ENCODE measurements around the gene GPR18. TPM values are rescaled to one million over a fixed set of nuclear protein-coding genes. Genes with fewer than 3 reads are reported as not detected.

Gene GPR18
- polyA plus RNA-seq, 12 donors, result 0.12 to 0.98 (median 0.28) TPM; not detected in 6

GRCh38 chr13:99208845-99209527 lies 49.2 kb downstream of the GPR18 start:
- no peak for DNase-seq

GRCh38 chr13:99208185-99208584 lies 50.0 kb downstream of the GPR18 start:
- DNase-seq, result no peak

- DNase-seq, result no peak
Measured at GRCh38 chr13:99207511-99207910, 50.7 kb downstream of the GPR18 start.

- DNase-seq, result no peak
Measured at GRCh38 chr13:99206873-99207272, 51.3 kb downstream of the GPR18 start.

- DNase-seq, result no peak
Measured at GRCh38 chr13:99206226-99206625, 52.0 kb downstream of the GPR18 start.

GRCh38 chr13:99205621-99206220 lies 52.5 kb downstream of the GPR18 start:
- DNase-seq, result no peak

Other genes with a start within 250 kb of the GPR18 start
- gene UBAC2, start 57.5 kb downstream of the GPR18 start, polyA plus RNA-seq (ENCODE audit: insufficient read length in 12 of 12), result 100 to 1,000 TPM in 1 of 12 donors, 10 to 100 TPM in 10, not detected in 1; 55.0 to 125 (median 89.2) TPM
- 1 to 10 TPM in 10 of 12 donors, not detected in 2; 1.5 to 6.4 (median 2.7) TPM for gene GPR183, start 49.0 kb upstream of the GPR18 start, polyA plus RNA-seq (ENCODE audit: insufficient read length in 12 of 12)
- 100 to 1,000 TPM in 2 of 12 donors, 10 to 100 TPM in 9, not detected in 1; 76.5 to 111 (median 86.5) TPM for gene TM9SF2, start 243.1 kb upstream of the GPR18 start, polyA plus RNA-seq (ENCODE audit: insufficient read length in 12 of 12)

Measured in muscle of arm (tissue), 12 donors.